HG02870 (cell line): Measurements from ENCODE around the gene CDH13.

Experiments
- ATAC-seq: cut with Tn5 transposase; IDR thresholded peaks from one replicate; pipeline ENCODE4 v1.9.1; 2021; ENCODE audit warnings: mild to moderate bottlenecking, moderate library complexity; ENCODE audit not compliant: unreplicated experiment

The CDH13 gene

DNA sequence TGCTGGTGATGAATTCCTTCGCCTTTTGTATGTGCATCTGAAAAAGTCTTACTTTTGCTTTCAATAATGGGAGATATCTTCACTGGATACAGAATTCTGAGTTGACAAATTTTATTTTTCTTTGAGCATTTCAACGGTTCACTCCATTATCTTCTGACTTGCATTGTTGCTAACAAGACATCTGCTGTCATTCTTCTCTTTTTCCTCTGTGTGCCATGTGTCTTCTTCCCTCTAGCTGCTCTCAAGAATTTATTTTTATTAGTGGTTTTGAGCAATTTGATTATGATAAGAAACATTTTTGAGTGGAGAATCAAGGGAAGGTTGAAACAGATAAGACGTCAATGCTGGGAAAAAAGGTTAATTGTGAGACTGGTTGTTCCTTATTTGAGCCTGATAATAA is 471.8 kb downstream of the CDH13 start:
- no peak for ATAC-seq

DNA sequence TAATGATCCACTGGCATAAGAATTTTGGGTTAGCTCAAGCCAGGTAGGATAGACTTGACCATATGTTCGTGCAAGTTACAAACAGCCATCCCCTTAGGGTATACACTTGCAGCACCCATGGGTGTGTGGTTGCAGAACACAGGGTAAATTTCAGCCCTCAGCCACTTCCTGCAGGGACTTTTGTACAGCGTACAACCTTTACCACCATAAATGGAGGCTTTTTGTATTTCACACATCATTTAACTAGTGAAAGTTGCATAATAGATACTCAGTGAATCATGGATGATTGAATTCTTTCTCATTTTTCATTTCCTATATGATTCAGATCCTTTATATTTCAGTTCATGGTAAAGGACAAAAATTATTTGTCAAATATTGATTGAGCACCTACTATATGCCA is 473.9 kb downstream of the CDH13 start:
- no peak for ATAC-seq

DNA sequence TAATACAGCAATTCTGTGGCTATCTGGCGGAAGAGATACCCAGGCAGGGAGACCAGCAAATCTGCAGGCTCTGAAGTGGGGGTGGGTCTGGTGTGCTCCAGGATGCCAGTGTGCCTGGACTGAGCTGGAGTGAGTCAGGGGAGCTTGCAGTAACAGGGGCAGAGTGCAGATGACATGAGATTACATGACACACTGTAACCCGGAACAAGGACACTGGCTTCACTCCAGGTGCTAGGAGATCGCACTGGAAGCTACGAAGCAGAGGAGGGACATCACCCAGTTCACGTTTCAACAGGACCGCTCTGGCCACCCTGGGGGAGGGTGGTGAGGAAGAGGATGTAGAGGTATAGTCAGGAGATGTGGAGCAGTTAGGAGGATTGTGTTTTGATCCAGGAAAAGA is 475.6 kb downstream of the CDH13 start:
- no peak for ATAC-seq

DNA sequence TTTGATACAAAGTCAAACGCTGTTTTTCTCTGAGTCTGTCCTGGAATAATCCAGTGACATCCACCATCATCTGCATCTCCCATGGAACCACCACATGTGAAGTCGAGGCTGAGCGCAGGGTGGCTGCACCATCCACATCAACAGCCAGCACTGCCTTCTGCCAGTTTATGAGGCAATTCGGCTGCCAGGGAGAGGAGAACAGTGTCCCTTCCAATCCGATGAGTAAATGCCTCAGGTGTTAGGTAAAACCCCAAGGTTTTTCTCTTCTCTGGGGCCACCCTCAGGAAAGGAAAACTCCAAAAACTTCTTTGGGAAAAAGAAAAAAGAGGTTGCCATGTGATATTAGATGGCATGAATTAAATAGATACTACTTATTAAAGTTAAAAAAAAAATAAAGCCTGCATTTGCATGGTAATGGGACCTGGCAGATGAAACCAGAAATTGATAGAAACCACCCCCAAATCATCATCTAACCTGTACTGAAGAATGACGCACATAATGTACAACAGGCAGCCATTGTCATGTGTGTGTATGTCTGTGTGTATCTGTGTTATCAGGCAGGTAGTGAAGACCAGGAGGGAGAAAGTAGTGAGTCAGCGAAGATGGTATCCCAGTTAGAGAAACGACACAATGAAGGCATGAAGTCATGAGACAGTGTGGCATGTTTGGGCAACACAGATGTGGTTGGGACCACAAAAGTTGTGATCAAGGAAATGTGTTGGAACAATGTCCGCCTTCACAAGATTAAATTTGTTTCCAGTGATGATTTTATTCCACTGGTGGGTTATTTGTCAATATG is 478.7 kb downstream of the CDH13 start:
- no peak for ATAC-seq

GRCh38 chr16:83109490-83110125 is 482.8 kb downstream of the CDH13 start:
- no peak for ATAC-seq

- ATAC-seq = no peak
Observed at GRCh38 chr16:83110269-83110668, 483.5 kb downstream of the CDH13 start.

DNA sequence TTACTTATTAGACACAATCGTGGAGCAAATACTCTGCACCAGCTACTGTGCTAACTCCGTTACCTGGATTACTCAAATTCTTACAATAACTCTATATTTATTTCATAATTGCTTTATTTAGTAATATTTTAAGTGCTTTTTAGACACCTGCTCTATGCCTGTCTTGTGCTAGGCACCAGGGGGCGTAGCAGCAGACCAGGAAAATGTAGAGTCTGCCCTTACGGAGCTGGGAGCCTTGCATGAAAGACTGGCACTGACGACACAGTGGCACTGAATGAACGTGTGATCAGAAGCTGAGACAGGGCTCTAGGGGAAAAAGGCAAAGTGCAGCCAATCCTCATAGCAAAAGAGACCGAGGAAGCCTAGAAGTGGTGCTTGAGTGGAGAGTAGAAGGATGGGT is 486.5 kb downstream of the CDH13 start:
- no peak for ATAC-seq

GRCh38 chr16:83113811-83114210 is 487.0 kb downstream of the CDH13 start:
- no peak for ATAC-seq

DNA sequence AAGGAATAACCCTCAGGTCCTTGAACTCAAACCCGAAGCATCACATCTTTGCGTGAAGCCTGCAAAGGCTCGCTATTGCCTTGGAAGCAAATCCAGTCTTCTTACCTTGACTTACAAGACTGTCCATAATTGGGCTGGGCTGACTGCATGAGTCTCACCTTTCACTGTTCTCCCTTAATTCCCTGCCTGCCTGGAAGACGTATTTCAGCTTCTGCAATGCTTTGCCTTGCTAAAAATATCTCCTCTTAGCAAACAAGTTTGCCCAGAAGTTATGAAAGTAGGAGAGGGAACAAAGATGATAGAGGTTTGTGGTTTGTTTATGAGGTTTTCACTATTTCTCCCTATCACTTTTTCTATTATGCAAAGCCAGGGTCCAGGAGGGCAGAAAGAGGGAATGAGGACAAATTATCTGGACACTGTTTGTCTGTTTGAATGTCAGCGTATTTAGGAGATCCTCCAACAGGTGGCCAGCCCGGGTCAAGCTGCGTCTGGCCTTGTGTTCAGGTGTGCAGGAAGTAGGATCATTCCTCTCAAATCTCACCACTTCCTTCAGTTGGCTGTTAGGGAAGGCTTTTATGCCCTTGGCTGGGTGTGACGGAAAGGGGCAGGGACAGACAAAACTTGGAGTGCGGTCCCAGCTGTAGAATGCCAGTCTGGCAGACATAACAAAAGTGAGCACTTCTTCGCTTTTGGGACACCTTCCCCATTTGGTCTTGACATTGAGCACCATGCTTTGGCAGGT is 488.9 kb downstream of the CDH13 start:
- ATAC-seq = no peak

DNA sequence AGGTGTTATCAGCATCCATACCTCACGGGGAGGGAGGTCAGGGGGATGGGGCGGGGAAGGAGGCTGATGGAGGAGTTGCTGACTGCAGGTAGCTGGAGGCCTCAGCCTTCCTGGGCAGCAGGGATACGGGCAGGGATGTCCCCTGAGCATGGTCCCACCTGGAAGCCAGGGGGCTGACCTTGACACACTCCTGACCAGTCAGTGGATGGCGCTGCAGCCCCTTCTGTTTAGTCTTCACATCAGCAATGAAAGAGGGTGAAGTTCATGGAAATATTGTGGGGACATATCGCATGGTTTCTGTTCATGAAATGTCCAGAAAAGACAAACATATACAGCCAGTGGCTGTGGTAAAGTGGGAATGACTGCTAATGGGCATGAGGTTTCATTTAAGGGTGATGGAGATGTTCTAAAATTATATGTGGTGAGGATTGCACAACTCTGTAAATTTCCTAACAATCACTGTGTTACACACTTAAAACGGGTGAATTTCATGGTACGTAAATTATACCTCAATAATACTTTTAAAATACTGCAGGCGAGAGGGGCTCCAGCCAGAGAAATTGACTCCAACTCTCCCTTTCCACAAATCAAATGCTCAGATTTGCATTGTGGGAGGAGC is 489.6 kb downstream of the CDH13 start:
- no peak for ATAC-seq

DNA sequence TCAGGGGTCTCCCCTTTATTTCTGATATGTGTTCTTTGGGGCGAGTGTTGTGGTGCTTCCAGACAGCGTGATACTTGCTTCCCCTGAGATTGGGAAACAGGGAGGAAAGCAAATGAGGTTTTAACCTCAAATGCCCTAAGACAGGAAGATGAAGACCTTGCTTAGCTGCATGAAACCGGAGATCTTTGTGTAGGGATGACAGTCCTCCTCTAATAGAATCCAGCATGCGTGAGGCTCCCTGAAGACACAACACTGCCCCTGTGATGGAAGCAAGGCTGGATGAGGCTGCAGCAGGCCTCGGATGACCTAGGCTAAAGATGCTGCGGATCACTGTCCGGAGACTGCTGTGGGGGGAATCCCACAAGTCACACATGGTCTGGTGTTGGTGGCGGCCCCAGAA is 491.0 kb downstream of the CDH13 start:
- ATAC-seq = no peak

GRCh38 chr16:83118365-83118764 is 491.6 kb downstream of the CDH13 start:
- ATAC-seq = no peak

DNA sequence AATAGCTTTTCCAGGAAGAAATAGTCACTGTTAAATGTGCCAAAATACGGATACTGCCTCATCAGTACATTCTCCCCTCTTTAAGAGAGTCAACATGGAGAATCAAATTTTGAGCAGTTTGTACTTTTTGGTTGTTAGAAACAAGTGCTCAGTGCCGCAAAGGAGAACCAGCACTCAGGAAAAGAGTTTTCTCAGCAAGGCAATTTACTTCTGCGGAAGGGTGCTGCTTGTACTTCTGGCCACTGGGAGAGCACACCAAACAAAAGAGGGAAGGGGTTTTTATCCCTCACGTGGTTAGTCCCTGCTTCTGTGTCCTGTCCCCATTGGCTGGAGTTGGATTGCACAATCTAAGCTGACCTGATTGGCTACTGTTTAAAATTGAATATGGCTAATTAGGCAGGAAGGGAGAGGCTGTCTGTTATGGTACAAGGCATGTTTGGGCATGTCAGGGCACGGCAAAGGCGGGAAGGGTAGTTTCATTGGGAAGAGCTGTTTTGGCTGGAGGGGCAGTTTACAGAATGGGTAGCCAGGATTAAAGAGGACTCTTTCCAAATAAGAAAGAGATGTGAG is 499.3 kb downstream of the CDH13 start:
- ATAC-seq = no peak

- ATAC-seq = no peak
Observed at GRCh38 chr16:83128041-83128440, 501.3 kb downstream of the CDH13 start.

DNA sequence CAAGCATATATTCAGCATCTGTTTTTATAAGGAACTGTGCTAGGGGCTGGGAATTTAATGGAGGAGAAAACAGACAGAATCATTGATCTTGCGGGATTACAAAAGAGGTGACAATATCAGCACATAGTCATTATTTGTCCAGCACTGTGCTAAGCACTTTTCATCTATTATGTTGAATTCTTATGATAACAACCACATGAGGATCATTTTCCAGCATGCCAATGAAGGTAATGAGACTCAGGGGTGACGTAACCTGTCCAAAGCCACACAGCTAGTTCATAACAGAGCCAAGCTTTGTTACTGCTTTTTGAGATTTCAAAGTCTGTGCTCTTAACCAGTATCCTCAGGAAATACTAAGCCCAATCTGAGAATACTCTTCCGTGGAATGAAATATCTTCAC is 503.3 kb downstream of the CDH13 start:
- ATAC-seq = no peak

- ATAC-seq = no peak
Observed at GRCh38 chr16:83134638-83135037, 507.9 kb downstream of the CDH13 start.

GRCh38 chr16:83136419-83136818 is 509.6 kb downstream of the CDH13 start:
- no peak for ATAC-seq

DNA sequence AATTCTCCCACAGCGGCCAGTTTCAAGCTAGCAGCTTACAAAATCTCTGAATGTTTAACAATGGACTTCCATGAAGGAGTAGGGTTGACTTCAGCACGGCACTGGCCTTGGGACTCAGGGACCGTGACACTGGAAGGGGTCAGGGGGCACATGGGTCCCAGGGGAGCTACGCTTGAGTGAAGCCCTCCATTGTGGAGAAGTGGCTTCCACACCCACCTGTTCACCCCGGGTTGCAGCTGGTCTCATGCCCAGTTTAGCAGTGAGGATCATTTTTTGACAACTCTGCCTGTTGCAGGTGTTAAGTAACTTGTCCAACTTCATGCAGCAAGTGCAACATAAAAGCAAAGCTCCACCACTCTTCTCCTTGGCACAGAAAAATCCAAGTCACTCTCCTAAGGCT is 510.2 kb downstream of the CDH13 start:
- ATAC-seq = no peak

- no peak for ATAC-seq
Observed at GRCh38 chr16:83137326-83137781, 510.6 kb downstream of the CDH13 start.

DNA sequence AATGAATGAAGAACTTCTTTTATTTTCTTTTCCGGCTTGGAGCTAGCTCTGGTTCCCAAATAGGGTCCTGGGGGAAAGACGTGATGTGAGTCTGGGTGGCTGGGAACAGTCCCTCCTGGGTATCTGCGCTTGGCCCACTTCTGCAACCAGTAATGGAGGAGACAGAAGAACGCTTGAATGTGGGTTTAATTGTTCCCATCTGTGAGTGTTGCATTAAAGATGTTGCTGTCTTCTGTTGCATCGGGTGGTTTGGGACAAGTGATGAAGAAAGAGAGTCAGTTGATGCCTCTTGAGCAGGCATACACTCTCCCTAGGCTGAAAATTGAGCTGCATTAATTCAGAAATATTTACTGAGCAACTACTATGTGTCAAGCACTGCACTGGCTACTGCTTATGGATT is 511.1 kb downstream of the CDH13 start:
- no peak for ATAC-seq

- no peak for ATAC-seq
Observed at GRCh38 chr16:83138512-83138911, 511.7 kb downstream of the CDH13 start.
